H9 (cell line): ENCODE results near the gene CCL17. TPM values are rescaled to one million over a fixed set of nuclear protein-coding genes. Genes with fewer than 3 reads are reported as not detected.

ENCODE experiments used
- DNase-seq: peaks from one replicate; pipeline ENCODE4 v3.0.0-alpha.2; 2017
- H2AFZ ChIP-seq: one replicate; pipeline ENCODE4 v1.6.1; 2013; ENCODE audit warnings: mild to moderate bottlenecking, low read length, control low read depth, moderate library complexity
- H2AK5ac ChIP-seq: 2 replicates; pipeline ENCODE4 v1.6.1; 2013; ENCODE audit warnings: low read length, control low read depth, mixed read lengths; ENCODE audit not compliant: insufficient read length
- H2BK120ac ChIP-seq: one replicate; pipeline ENCODE4 v1.6.1; 2013; ENCODE audit warnings: low read depth, mild to moderate bottlenecking, low read length, control low read depth, inconsistent platforms; ENCODE audit not compliant: poor library complexity, severe bottlenecking
- H2BK12ac ChIP-seq: 2 replicates; pipeline ENCODE4 v1.6.1; 2013; ENCODE audit warnings: low read length, control low read depth, mixed read lengths, low read depth; ENCODE audit not compliant: insufficient read length
- H2BK15ac ChIP-seq: 2 replicates; pipeline ENCODE4 v1.6.1; 2013; ENCODE audit warnings: low read depth, low read length, control low read depth
- H2BK20ac ChIP-seq: one replicate; pipeline ENCODE4 v1.6.1; 2013; ENCODE audit warnings: low read depth, mild to moderate bottlenecking, low read length, control low read depth, inconsistent platforms; ENCODE audit not compliant: poor library complexity, severe bottlenecking
- H2BK5ac ChIP-seq: 2 replicates; pipeline ENCODE4 v1.6.1; 2013; ENCODE audit warnings: low read length, control low read depth, mixed read lengths; ENCODE audit not compliant: insufficient read length
- H3K14ac ChIP-seq: 2 replicates; pipeline ENCODE4 v1.6.1; 2013; ENCODE audit warnings: low read length, control low read depth; ENCODE audit not compliant: insufficient read depth
- H3K18ac ChIP-seq: 2 replicates; pipeline ENCODE4 v1.6.1; 2013; ENCODE audit warnings: low read depth, mild to moderate bottlenecking, mixed read lengths, low read length, control low read depth; ENCODE audit not compliant: insufficient read length
- H3K23ac ChIP-seq: 2 replicates; pipeline ENCODE4 v1.6.1; 2013; ENCODE audit warnings: low read length, control low read depth, mixed read lengths, low read depth; ENCODE audit not compliant: insufficient read length
- H3K23me2 ChIP-seq: 2 replicates; pipeline ENCODE4 v1.6.1; 2013; ENCODE audit warnings: low read depth, mild to moderate bottlenecking, mixed read lengths, low read length, control low read depth; ENCODE audit not compliant: insufficient read length, poor library complexity, severe bottlenecking
- H3K27ac ChIP-seq: 2 replicates; pipeline ENCODE4 v1.5.1; 2013; ENCODE audit warnings: low read length, control low read depth, mixed read lengths, low read depth; ENCODE audit not compliant: insufficient read length
- H3K27me3 ChIP-seq: 2 replicates; pipeline ENCODE4 v1.6.1; 2013; ENCODE audit warnings: low read length, control low read depth, inconsistent platforms; ENCODE audit not compliant: insufficient read depth
- H3K4ac ChIP-seq: 2 replicates; pipeline ENCODE4 v1.6.1; 2013; ENCODE audit warnings: low read depth, mild to moderate bottlenecking, control low read depth, inconsistent platforms, low read length, moderate library complexity
- H3K4me1 ChIP-seq: 2 replicates; pipeline ENCODE4 v1.6.1; 2013; ENCODE audit warnings: low read length, control low read depth, inconsistent platforms; ENCODE audit not compliant: insufficient read depth
- H3K4me2 ChIP-seq: 2 replicates; pipeline ENCODE4 v1.6.1; 2013; ENCODE audit warnings: low read length, control low read depth, mixed read lengths; ENCODE audit not compliant: insufficient read length, insufficient read depth
- H3K56ac ChIP-seq: 2 replicates; pipeline ENCODE4 v1.6.1; 2013; ENCODE audit warnings: low read depth, mild to moderate bottlenecking, mixed read lengths, low read length, control low read depth; ENCODE audit not compliant: insufficient read length
- H3K79me1 ChIP-seq: 2 replicates; pipeline ENCODE4 v1.6.1; 2013; ENCODE audit warnings: low read depth, mild to moderate bottlenecking, moderate library complexity, low read length, control low read depth, inconsistent platforms; ENCODE audit not compliant: insufficient read depth, poor library complexity, severe bottlenecking
- H3K79me2 ChIP-seq: 2 replicates; pipeline ENCODE4 v1.6.1; 2013; ENCODE audit warnings: low read length, control low read depth, inconsistent platforms; ENCODE audit not compliant: insufficient read depth
- H3K9ac ChIP-seq: 2 replicates; pipeline ENCODE4 v1.6.1; 2013; ENCODE audit warnings: low read length, control low read depth, mixed read lengths; ENCODE audit not compliant: insufficient read length; ENCODE audit errors: extremely low read depth
- H3K9me3 ChIP-seq: one replicate; pipeline ENCODE4 v1.6.1; 2013; ENCODE audit warnings: low read depth, low read length, inconsistent platforms; ENCODE audit not compliant: control insufficient read depth
- H3T11ph ChIP-seq: one replicate; pipeline ENCODE4 v1.6.1; 2013; ENCODE audit warnings: mild to moderate bottlenecking, low read length, control low read depth, inconsistent platforms
- H4K20me1 ChIP-seq: one replicate; pipeline ENCODE4 v1.6.1; 2013; ENCODE audit not compliant: control insufficient read depth, insufficient read length, insufficient read depth
- H4K5ac ChIP-seq: 2 replicates; pipeline ENCODE4 v1.6.1; 2013; ENCODE audit warnings: low read depth, mild to moderate bottlenecking, mixed read lengths, low read length, control low read depth; ENCODE audit not compliant: insufficient read length
- H4K8ac ChIP-seq: replicated peaks from 2 replicates; pipeline ENCODE4 v1.6.1; 2013; ENCODE audit warnings: low read length, control low read depth, mixed read lengths, low read depth; ENCODE audit not compliant: insufficient read length
- H4K91ac ChIP-seq: 2 replicates; pipeline ENCODE4 v1.6.1; 2013; ENCODE audit warnings: low read depth, mild to moderate bottlenecking, moderate library complexity, mixed read lengths, low read length, control low read depth; ENCODE audit not compliant: insufficient read length
- H3K27ac Mint-ChIP-seq, 3 experiments: 2 replicates in 2 of 3; 3 replicates in 1 of 3; pipeline ENCODE4 v1.8.0; 2020 to 2021; ENCODE audit warnings: mixed read lengths in 3 of 3, mild to moderate bottlenecking in 1 of 3, moderate library complexity in 1 of 3
- H3K27me3 Mint-ChIP-seq: 2 replicates; pipeline ENCODE4 v1.8.0; 2021; ENCODE audit warnings: low read depth, mild to moderate bottlenecking, moderate library complexity, mixed read lengths
- H3K36me3 Mint-ChIP-seq, 3 experiments: 2 replicates in 2 of 3; 3 replicates in 1 of 3; pipeline ENCODE4 v1.8.0; 2020 to 2021; ENCODE audit warnings: low read depth in 3 of 3, mixed read lengths in 3 of 3; ENCODE audit not compliant: insufficient read depth in 1 of 3
- H3K4me1 Mint-ChIP-seq, 2 experiments: 2 replicates each; pipeline ENCODE4 v1.8.0; 2020; ENCODE audit warnings: mixed read lengths in 2 of 2
- H3K4me3 Mint-ChIP-seq, 2 experiments: 2 replicates in 1 of 2; 3 replicates in 1 of 2; pipeline ENCODE4 v1.8.0; 2020 to 2021; ENCODE audit warnings: mild to moderate bottlenecking in 2 of 2, mixed read lengths in 2 of 2, moderate library complexity in 1 of 2
- H3K9me3 Mint-ChIP-seq, 2 experiments: 2 replicates in 1 of 2; 3 replicates in 1 of 2; pipeline ENCODE4 v1.8.0; 2020; ENCODE audit warnings: mild to moderate bottlenecking in 2 of 2, mixed read lengths in 2 of 2, moderate library complexity in 1 of 2
- WGBS: extraction: QIAGEN DNeasy Blood & Tissue Kit; methylation state at CpG from one replicate; pipeline ENCODE4 v1.1.7; 2013; ENCODE audit warnings: missing lambda C conversion rate, low lambda C conversion rate, mixed read lengths; ENCODE audit not compliant: insufficient read length; ENCODE audit errors: extremely low coverage; 5-methylcytosine and 5-hydroxymethylcytosine counted together
- total RNA-seq: library from RNA; stranded (reverse); gene quantifications from 2 replicates; pipeline ENCODE4 v1.2.1, GENCODE V29; 2021
- TF ChIP-seq, protein P1 (sequence below): fragments of 200-600 bp; sonication (generic); conservative IDR thresholded peaks from 3 replicates; pipeline ENCODE4 v1.8.0; 2021; ENCODE audit warnings: antibody characterized with exemption, mild to moderate bottlenecking

Gene CCL17
- total RNA-seq, 1 experiment from 2014 or later: not detected

- DNase-seq: no peak
- no CpG with 5 or more reads among the region's 6 CpGs for WGBS
These were observed 38.0 kb upstream of the CCL17 start for GRCh38 chr16:57366544-57367040.

More at GRCh38 chr16:57366544-57367040, 38.0 kb upstream of the CCL17 start:
- H3K27ac Mint-ChIP-seq: 0 out of 7 replicates have a peak overlapping the region, but pooled peaks of 1 of the 3 experiments have one; percentile 23
- H3K4me2 ChIP-seq: no peak overlapping the region
- H3K9me3 Mint-ChIP-seq: no peaks in the 10 kb centered on the region
- H3K79me2 ChIP-seq: no peaks in the 10 kb centered on the region
- peaks cover 10% of the 10 kb centered on the region for H3K27me3 Mint-ChIP-seq
- no peak overlapping the region for H3K4ac ChIP-seq
- no peaks in the 10 kb centered on the region for H4K20me1 ChIP-seq
- H3K56ac ChIP-seq: no peak overlapping the region
- TF ChIP-seq, protein P1, sequence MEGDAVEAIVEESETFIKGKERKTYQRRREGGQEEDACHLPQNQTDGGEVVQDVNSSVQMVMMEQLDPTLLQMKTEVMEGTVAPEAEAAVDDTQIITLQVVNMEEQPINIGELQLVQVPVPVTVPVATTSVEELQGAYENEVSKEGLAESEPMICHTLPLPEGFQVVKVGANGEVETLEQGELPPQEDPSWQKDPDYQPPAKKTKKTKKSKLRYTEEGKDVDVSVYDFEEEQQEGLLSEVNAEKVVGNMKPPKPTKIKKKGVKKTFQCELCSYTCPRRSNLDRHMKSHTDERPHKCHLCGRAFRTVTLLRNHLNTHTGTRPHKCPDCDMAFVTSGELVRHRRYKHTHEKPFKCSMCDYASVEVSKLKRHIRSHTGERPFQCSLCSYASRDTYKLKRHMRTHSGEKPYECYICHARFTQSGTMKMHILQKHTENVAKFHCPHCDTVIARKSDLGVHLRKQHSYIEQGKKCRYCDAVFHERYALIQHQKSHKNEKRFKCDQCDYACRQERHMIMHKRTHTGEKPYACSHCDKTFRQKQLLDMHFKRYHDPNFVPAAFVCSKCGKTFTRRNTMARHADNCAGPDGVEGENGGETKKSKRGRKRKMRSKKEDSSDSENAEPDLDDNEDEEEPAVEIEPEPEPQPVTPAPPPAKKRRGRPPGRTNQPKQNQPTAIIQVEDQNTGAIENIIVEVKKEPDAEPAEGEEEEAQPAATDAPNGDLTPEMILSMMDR: no peak
- no peak overlapping the region for H2AK5ac ChIP-seq
- no peak overlapping the region for H4K91ac ChIP-seq
- H2BK5ac ChIP-seq: no peak overlapping the region
- peaks cover 0 to 3% of the 10 kb centered on the region in 2 experiments; a peak in 1 of 4 replicates for H3K4me1 Mint-ChIP-seq
- no peak overlapping the region for H3K23ac ChIP-seq
- H4K8ac ChIP-seq: no peak overlapping the region
- no peak overlapping the region for H3K9ac ChIP-seq
- H3K27me3 ChIP-seq: no peaks in the 10 kb centered on the region
- H3K36me3 Mint-ChIP-seq: no peaks in the 10 kb centered on the region
- no peaks in the 10 kb centered on the region for H3K79me1 ChIP-seq
- no peak overlapping the region for H3K4me3 Mint-ChIP-seq
- H3K23me2 ChIP-seq: no peaks in the 10 kb centered on the region
- no peaks in the 10 kb centered on the region for H3K9me3 ChIP-seq
- no peak overlapping the region for H2BK120ac ChIP-seq
- no peaks in the 10 kb centered on the region for H3K4me1 ChIP-seq
- H3K18ac ChIP-seq: no peak overlapping the region
- no peak overlapping the region for H2BK20ac ChIP-seq
- no peak overlapping the region for H2BK12ac ChIP-seq
- H2AFZ ChIP-seq: no peak overlapping the region
- H3K14ac ChIP-seq: no peak overlapping the region
- H3T11ph ChIP-seq: no peak overlapping the region
- no peak overlapping the region for H3K27ac ChIP-seq
- no peak overlapping the region for H4K5ac ChIP-seq
- no peak overlapping the region for H2BK15ac ChIP-seq
